ACHN (cell line): ENCODE data around the gene CD8B.

Source experiments
- DNase-seq: peaks from one replicate; pipeline ENCODE4 v3.0.0-alpha.2; 2015
- in situ Hi-C: cut with HindIII; loops from 2 replicates; pipeline ENCODE4 v1.10.0; 2017; ENCODE audit warnings: low sequenced_read_pairs, low pct_ligation_motif_present, low pct_unique_long_range_greater_than_20kb

The CD8B gene

GRCh38 chr2:86808315-86809161, 53.1 kb downstream of the CD8B start:
- in situ Hi-C loops, result no loop called here
- DNase-seq, result peak; percentile 81

GRCh38 chr2:86807468-86808275, 54.0 kb downstream of the CD8B start:
- peak; percentile 39 for DNase-seq

GRCh38 chr2:86807133-86807467, 54.6 kb downstream of the CD8B start:
- DNase-seq, result no peak
- in situ Hi-C loops, result no loop called here

More at GRCh38 chr2:86807468-86808275, 54.0 kb downstream of the CD8B start:
- in situ Hi-C loops, result no loop called here

GRCh38 chr2:86806059-86806857, 55.4 kb downstream of the CD8B start:
- in situ Hi-C loops, result no loop called here
- no peak for DNase-seq

GRCh38 chr2:86800856-86801567, 60.7 kb downstream of the CD8B start:
- no peak for DNase-seq
- in situ Hi-C loops, result no loop called here

GRCh38 chr2:86794861-86795260, 66.8 kb downstream of the CD8B start:
- in situ Hi-C loops, result no loop called here
- DNase-seq, result no peak

GRCh38 chr2:86793752-86794151, 67.9 kb downstream of the CD8B start:
- in situ Hi-C loops, result no loop called here
- DNase-seq, result no peak

- in situ Hi-C loops, result no loop called here
- DNase-seq, result no peak
These were observed 70.1 kb downstream of the CD8B start for GRCh38 chr2:86791573-86791972.

- DNase-seq, result no peak
- in situ Hi-C loops, result no loop called here
These were observed 70.8 kb downstream of the CD8B start, which contains the start of gene CD8A for GRCh38 chr2:86790676-86791572. Gene CD8A (minus strand): TSS chr2:86790913. CDS start chr2:86790825, 88 bp downstream.

GRCh38 chr2:86790134-86790675, 71.5 kb downstream of the CD8B start:
- no peak for DNase-seq
- in situ Hi-C loops, result no loop called here

GRCh38 chr2:86789687-86790133, 72.0 kb downstream of the CD8B start:
- in situ Hi-C loops, result no loop called here
- no peak for DNase-seq

- in situ Hi-C loops, result no loop called here
- no peak for DNase-seq
These were observed 72.6 kb downstream of the CD8B start for GRCh38 chr2:86788881-86789686.

- DNase-seq, result no peak
These were observed 73.5 kb downstream of the CD8B start for GRCh38 chr2:86788165-86788564.

GRCh38 chr2:86787736-86788135, 74.0 kb downstream of the CD8B start:
- DNase-seq, result no peak
- in situ Hi-C loops, result no loop called here

More at GRCh38 chr2:86788165-86788564, 73.5 kb downstream of the CD8B start:
- in situ Hi-C loops, result no loop called here

GRCh38 chr2:86786001-86786536, 75.6 kb downstream of the CD8B start:
- in situ Hi-C loops, result no loop called here

GRCh38 chr2:86785456-86785855, 76.2 kb downstream of the CD8B start:
- in situ Hi-C loops, result no loop called here
- DNase-seq, result no peak

More at GRCh38 chr2:86786001-86786536, 75.6 kb downstream of the CD8B start:
- no peak for DNase-seq
